ENCODE data around the gene CIRBP. TPM values are rescaled to one million over a fixed set of nuclear protein-coding genes. Genes with fewer than 3 reads are reported as not detected.
A peak's percentile ranks its signal among the peaks of the same experiment; 100 is the strongest.

CIRBP gene
- total and polyA plus RNA-seq, 9 of the 15 experiments (the other 6 are each of a cell fraction or from before 2014, with no cell fraction given) = 20.5 to 327 (median 176) TPM

GRCh38 chr19:1275260-1275975, 6.3 kb downstream of the CIRBP start, which contains the start of gene FAM174C (continued):
- TF ChIP-seq, protein P1, sequence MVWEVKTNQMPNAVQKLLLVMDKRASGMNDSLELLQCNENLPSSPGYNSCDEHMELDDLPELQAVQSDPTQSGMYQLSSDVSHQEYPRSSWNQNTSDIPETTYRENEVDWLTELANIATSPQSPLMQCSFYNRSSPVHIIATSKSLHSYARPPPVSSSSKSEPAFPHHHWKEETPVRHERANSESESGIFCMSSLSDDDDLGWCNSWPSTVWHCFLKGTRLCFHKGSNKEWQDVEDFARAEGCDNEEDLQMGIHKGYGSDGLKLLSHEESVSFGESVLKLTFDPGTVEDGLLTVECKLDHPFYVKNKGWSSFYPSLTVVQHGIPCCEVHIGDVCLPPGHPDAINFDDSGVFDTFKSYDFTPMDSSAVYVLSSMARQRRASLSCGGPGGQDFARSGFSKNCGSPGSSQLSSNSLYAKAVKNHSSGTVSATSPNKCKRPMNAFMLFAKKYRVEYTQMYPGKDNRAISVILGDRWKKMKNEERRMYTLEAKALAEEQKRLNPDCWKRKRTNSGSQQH (CRISPR knock-in tag; IDR thresholded peaks at IDR 0.05) = no peak
- TF ChIP-seq SIN3A (IDR thresholded peaks at IDR 0.05; ENCODE audit: borderline replicate concordance in 2 of 2, control insufficient read depth in 1 of 2, low read depth in 2 of 2, low read length in 2 of 2) = peak; percentile 54 to 92; a peak in 2 of 4 replicates
- TF ChIP-seq, protein P2, sequence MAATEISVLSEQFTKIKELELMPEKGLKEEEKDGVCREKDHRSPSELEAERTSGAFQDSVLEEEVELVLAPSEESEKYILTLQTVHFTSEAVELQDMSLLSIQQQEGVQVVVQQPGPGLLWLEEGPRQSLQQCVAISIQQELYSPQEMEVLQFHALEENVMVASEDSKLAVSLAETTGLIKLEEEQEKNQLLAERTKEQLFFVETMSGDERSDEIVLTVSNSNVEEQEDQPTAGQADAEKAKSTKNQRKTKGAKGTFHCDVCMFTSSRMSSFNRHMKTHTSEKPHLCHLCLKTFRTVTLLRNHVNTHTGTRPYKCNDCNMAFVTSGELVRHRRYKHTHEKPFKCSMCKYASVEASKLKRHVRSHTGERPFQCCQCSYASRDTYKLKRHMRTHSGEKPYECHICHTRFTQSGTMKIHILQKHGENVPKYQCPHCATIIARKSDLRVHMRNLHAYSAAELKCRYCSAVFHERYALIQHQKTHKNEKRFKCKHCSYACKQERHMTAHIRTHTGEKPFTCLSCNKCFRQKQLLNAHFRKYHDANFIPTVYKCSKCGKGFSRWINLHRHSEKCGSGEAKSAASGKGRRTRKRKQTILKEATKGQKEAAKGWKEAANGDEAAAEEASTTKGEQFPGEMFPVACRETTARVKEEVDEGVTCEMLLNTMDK (IDR thresholded peaks at IDR 0.05; ENCODE audit: borderline replicate concordance, insufficient read depth, low read depth, low read length, poor library complexity, severe bottlenecking) = peak; percentile 49
- TF ChIP-seq ZNF24 (IDR thresholded peaks at IDR 0.05) = peak; percentile 48; the same call in 1 of the 2 replicates
- peak; percentile 66 to 96 for TF ChIP-seq NONO (IDR thresholded peaks at IDR 0.05; ENCODE audit: low read depth in 2 of 2, low read length in 1 of 2)
- 0 out of 2 replicates have a peak, but pooled peaks have one; percentile 22 for TF ChIP-seq RHOXF2B (CRISPR knock-in tag; conservative IDR thresholded peaks at IDR 0.05)
- no peak for TF ChIP-seq U2AF1 (optimal IDR thresholded peaks at IDR 0.05; ENCODE audit: low read depth, low read length)
- TF ChIP-seq PKNOX1 (IDR thresholded peaks at IDR 0.05) = peak; percentile 97
- TF ChIP-seq POLR2AphosphoS5 (IDR thresholded peaks at IDR 0.05; ENCODE audit: control insufficient read depth, insufficient read depth, low read depth, low read length) = peak; percentile 81
- no peak for TF ChIP-seq MEF2D (tag; conservative IDR thresholded peaks at IDR 0.05; ENCODE audit: low read depth)
- peak; percentile 32 for TF ChIP-seq HMGN3 (IDR thresholded peaks at IDR 0.05; ENCODE audit: borderline replicate concordance, extremely low read depth, insufficient read length, low read depth, low read length)
- TF ChIP-seq SAFB (IDR thresholded peaks at IDR 0.05; ENCODE audit: borderline replicate concordance, low read depth, low read length) = 0 out of 2 replicates have a peak, but pooled peaks have one; percentile 40
- no peak for TF ChIP-seq RBM22 (IDR thresholded peaks at IDR 0.05; ENCODE audit: low read depth, low read length, poor library complexity, severe bottlenecking)
- TF ChIP-seq ZNF263 (CRISPR knock-in tag; IDR thresholded peaks at IDR 0.05; ENCODE audit: borderline replicate concordance) = peak; percentile 1; the same call in 1 of the 2 replicates
- TF ChIP-seq FOS (IDR thresholded peaks at IDR 0.05; ENCODE audit: extremely low read depth, insufficient read length) = peak; percentile 81
- 0 out of 2 replicates have a peak, but pooled peaks have one; percentile 47 for TF ChIP-seq TARDBP (IDR thresholded peaks at IDR 0.05)
- TF ChIP-seq, protein P3, sequence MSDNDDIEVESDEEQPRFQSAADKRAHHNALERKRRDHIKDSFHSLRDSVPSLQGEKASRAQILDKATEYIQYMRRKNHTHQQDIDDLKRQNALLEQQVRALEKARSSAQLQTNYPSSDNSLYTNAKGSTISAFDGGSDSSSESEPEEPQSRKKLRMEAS (CRISPR knock-in tag; IDR thresholded peaks at IDR 0.05) = peak; percentile 97
- no peak; the same call in 1 of the 2 replicates for TF ChIP-seq NR2C2 (CRISPR knock-in tag; IDR thresholded peaks at IDR 0.05)
- TF ChIP-seq NR2C2 (tag; IDR thresholded peaks at IDR 0.05) = peak; percentile 79; the same call in 1 of the 2 replicates
- TF ChIP-seq PRPF4 (IDR thresholded peaks at IDR 0.05; ENCODE audit: insufficient read depth, low read depth, low read length, poor library complexity, severe bottlenecking) = peak; percentile 83
- peak; percentile 97 for TF ChIP-seq POLR2AphosphoS2 (IDR thresholded peaks at IDR 0.05; ENCODE audit: low read length)

Data from K562 (cell line).